Stomach smooth muscle (tissue), 2 donors: ENCODE measurements around the gene CD6.

Experiments
- H3K27ac ChIP-seq: one replicate; pipeline ENCODE4 v1.7.0; 2013; ENCODE audit warnings: mild to moderate bottlenecking, low read length, inconsistent platforms
- H3K27me3 ChIP-seq, 2 donors: one replicate each; pipeline ENCODE4 v1.7.0; 2013; ENCODE audit warnings: low read length in 2 of 2; ENCODE audit not compliant: insufficient read depth in 2 of 2, control insufficient read depth in 1 of 2
- H3K36me3 ChIP-seq, 2 donors: one replicate each; pipeline ENCODE4 v1.7.0; 2013; ENCODE audit warnings: low read length in 2 of 2; ENCODE audit not compliant: control insufficient read depth in 2 of 2, insufficient read depth in 2 of 2
- H3K4me1 ChIP-seq: one replicate; pipeline ENCODE4 v1.7.0; 2013; ENCODE audit warnings: low read length; ENCODE audit not compliant: control insufficient read depth, insufficient read depth
- H3K4me3 ChIP-seq, 2 donors: one replicate each; pipeline ENCODE4 v1.7.0; 2013; ENCODE audit warnings: low read length in 2 of 2
- H3K9ac ChIP-seq, 2 donors: one replicate each; pipeline ENCODE4 v1.7.0; 2013; ENCODE audit warnings: low read length in 2 of 2, mild to moderate bottlenecking in 1 of 2
- H3K9me3 ChIP-seq, 2 donors: one replicate each; pipeline ENCODE4 v1.7.0; 2013; ENCODE audit warnings: low read length in 2 of 2; ENCODE audit not compliant: control insufficient read depth in 2 of 2
- donor health status: healthy.
- donor health status: Pancreatic carcinoma.

Gene CD6

DNA sequence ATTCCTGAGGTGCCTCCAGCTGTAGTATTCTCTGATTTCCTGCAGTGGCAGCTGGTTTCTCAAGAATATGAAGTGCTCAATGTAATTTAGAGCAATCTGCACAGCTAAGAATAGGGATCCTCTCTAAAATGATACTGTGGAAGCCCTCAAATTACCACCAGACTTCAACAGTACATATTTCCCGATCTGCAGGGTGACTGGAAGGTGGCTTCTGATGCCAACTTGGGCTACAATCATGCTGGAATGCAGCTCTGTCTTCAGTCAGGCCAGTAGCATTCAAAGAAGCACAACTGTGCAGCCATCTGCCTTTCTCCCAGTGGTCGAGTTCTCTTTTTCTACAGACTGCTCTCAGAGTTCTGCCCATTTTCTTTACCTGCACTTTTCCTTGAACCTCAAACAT lies 75.4 kb downstream of the CD6 start:
- Histone ChIP-seq H3K9me3 (no peaks in the 10 kb centered on the region), H3K4me1 (peaks cover 10% of the 10 kb centered on the region), H3K27ac (no peak overlapping the region), H3K9ac (no peak overlapping the region), H3K27me3 (no peaks in the 10 kb centered on the region), H3K4me3 (no peak overlapping the region), H3K36me3 (no peaks in the 10 kb centered on the region)

DNA sequence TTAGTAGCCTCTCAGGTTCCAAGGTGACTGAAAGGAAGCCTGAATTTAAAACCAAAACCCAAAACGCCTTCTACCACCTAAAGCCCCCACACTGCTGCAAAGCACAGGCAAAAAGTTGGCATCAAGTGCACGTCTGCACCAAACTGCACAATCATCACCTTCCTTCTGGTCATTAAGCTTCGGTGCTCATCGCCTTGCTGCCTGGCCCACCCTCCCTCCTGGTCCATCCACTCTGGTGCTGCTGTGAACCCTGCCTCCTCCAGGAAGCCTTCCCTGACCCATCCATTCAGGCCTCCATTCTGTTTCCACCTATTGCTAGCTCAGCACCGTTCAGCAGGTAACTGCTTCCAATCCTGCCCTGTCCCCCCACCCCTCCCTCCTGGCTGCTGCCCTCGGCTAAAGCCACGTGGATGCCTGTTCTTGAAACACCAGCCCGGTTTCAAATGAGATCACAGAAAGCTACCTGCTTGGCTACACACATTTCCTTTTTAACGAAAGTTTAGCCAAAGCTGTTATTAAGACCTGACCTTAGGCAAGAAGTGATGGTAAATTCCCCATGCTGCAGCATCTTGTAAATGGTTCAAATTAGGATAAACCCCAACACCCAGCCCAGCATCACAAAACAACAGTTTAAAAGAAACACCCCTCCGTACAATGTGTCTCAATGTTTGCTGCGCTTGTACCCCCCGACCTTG lies 77.0 kb downstream of the CD6 start:
- Histone ChIP-seq H3K9ac (no peak overlapping the region), H3K27ac (no peak overlapping the region), H3K9me3 (no peaks in the 10 kb centered on the region), H3K4me3 (no peak overlapping the region), H3K36me3 (no peaks in the 10 kb centered on the region), H3K27me3 (no peaks in the 10 kb centered on the region), H3K4me1 (peaks cover 3% of the 10 kb centered on the region)

DNA sequence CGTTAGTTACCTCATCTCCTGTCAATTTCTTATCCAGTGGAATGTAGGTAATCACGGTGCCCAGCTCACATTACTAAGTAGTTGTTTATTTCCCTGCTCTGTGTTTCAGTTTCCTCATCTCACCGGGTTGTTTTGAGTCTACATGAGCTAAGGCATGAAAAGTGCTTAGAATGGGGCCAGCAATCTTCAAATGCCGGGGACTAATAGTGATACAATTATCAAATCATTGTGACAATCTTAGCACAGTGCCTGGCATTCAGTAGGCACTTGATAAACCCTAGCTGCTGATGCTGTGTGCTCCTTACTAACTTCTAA lies 77.5 kb downstream of the CD6 start:
- Histone ChIP-seq H3K9me3 (no peaks in the 10 kb centered on the region), H3K36me3 (no peaks in the 10 kb centered on the region), H3K27ac (no peak overlapping the region), H3K27me3 (no peaks in the 10 kb centered on the region), H3K9ac (no peak overlapping the region), H3K4me1 (peaks cover 3% of the 10 kb centered on the region), H3K4me3 (no peak overlapping the region)

DNA sequence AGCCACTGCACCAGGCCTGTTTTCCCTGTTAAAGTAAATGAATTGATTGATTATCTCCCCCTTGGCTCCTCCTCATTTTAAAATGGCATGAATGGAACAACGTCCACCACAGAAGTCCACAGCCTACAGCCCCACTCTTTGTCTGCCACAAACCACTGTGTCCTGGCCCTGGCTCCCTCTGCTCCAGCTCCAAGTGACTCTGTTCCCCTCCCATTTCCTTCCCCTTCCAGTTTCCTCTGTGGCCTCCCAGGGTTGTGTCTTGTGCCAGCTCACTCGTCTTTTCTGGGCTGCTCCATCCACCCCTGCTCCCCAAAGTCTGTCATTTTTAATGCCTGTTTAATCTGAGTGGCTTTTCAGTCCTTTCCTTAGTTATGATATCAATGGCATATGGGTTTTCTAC lies 78.4 kb downstream of the CD6 start:
- no peak overlapping the region for H3K27ac ChIP-seq
- no peak overlapping the region for H3K9ac ChIP-seq
- no peak overlapping the region for H3K4me3 ChIP-seq
- no peaks in the 10 kb centered on the region for H3K9me3 ChIP-seq
- H3K4me1 ChIP-seq, result peaks cover 3% of the 10 kb centered on the region
- no peaks in the 10 kb centered on the region for H3K27me3 ChIP-seq
- H3K36me3 ChIP-seq, result no peaks in the 10 kb centered on the region

DNA sequence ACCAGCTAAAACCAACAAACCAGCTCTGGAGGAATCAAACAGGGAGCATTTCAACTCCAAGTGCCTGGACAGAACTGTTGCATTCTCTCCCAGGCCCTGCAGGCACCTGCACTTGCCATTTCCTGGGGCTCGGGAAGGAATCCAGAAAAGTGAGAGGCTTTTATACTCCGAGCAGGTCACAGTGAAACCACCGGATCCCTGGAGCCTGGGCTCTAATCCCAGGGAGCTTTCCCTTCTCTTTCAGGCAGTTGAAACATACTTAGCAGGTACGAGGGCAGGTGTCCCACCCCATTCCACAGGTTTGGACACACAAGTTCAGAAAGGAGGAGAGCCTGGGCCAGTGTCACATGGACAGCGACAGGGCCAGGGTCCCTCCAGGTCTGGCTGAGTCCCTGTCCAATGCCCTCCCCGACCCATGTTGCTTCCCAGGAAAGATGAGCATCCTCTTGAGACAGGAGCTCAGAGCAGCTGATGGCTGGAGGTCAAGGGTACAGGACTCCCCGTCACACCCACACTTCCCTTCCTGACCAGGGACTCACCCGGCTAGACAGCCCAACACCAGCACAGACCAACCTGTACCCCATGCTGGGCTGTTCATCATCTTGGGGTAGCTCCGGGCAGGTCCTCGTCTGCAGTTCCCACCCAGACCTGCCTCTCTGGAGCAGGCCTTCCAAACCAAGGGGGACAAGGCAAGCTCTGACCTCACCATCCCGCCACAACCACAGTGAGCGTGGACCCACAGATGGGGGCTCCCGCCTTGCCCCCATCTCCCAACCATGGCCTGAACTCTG lies 80.9 kb downstream of the CD6 start:
- H3K9me3 ChIP-seq, result no peaks in the 10 kb centered on the region
- H3K4me1 ChIP-seq, result no peaks in the 10 kb centered on the region
- H3K36me3 ChIP-seq, result no peaks in the 10 kb centered on the region
- no peak overlapping the region for H3K27ac ChIP-seq
- no peaks in the 10 kb centered on the region for H3K27me3 ChIP-seq
- no peak overlapping the region for H3K4me3 ChIP-seq
- H3K9ac ChIP-seq, result no peak overlapping the region

DNA sequence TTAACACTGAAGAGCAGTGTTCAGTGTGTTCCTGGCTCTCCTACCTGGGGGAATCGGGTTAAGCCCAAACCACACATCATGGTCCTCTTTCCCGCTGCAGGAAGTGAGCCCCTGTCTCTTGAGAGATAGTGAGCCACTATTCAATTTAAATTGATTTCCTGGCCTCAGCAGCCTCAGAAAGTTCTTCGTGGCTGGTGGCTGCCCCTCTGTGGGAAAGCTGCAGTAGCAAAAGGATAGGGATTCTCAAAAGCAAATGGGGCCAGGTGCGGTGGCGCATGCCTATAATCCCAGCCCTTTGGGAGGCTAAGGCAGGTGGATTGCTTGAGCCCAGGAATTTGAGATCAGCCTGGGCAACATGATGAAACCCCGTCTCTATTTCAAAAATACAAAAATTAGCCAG lies 81.7 kb downstream of the CD6 start:
- Histone ChIP-seq H3K27me3 (no peaks in the 10 kb centered on the region), H3K9me3 (no peaks in the 10 kb centered on the region), H3K4me3 (no peak overlapping the region), H3K36me3 (no peaks in the 10 kb centered on the region), H3K4me1 (no peaks in the 10 kb centered on the region), H3K27ac (no peak overlapping the region), H3K9ac (no peak overlapping the region)

DNA sequence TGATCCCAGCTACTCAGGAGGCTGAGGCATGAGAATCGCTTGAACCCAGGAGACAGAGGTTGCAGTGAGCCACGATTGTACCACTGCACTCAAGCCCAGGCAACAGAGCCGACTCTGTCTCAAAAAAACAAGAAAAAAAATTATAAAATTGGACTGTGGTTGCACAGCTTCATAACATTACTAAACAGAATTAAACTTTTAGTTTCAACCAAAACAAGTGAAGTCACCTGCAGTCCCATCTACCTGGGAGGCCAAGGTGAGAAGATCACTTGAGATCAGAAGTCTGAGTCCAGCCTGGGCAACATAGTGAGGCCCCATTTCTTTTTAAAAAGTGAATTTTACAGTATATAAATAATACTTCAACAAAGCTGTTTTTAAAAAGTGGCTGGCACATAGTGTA lies 83.0 kb downstream of the CD6 start:
- no peak overlapping the region for H3K9ac ChIP-seq

DNA sequence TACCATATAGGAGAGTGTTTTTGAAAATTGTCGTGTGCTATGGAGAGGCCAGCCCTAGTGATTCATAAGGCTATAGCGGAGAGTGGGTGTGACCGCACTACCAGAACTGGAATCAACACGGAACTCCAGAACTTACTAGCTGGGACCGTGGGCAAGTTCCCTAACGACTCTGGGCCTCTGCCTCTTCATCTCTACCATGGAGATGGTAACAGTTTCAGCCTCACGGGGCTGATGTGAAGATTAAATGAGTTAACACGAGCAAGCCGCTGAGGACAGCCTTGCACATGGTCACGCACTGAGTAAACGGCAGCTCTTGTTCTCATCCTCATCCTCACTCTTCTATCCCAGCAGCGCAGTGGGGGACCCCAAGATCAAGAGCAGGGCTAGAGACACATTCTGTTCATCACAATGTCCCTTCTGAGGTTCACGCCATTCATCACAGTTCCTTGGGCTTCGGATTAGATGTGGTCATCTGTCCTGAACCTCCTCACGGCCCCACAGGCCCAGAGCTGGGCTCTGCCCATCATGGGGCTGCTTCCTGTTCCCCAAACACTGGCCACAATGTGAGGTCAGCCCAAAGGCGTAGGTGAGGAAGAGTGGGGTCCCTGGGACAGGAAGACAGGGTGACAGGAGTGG lies 83.6 kb downstream of the CD6 start:
- H3K9ac ChIP-seq, result no peak overlapping the region
- no peaks in the 10 kb centered on the region for H3K9me3 ChIP-seq
- H3K27ac ChIP-seq, result no peak overlapping the region
- H3K36me3 ChIP-seq, result no peaks in the 10 kb centered on the region
- no peak overlapping the region for H3K4me3 ChIP-seq
- H3K4me1 ChIP-seq, result no peaks in the 10 kb centered on the region
- H3K27me3 ChIP-seq, result no peaks in the 10 kb centered on the region

More for the DNA sequence above, 83.0 kb downstream of the CD6 start:
- H3K27me3 ChIP-seq, result no peaks in the 10 kb centered on the region
- H3K4me1 ChIP-seq, result no peaks in the 10 kb centered on the region
- H3K9me3 ChIP-seq, result no peaks in the 10 kb centered on the region
- no peaks in the 10 kb centered on the region for H3K36me3 ChIP-seq
- no peak overlapping the region for H3K27ac ChIP-seq
- H3K4me3 ChIP-seq, result no peak overlapping the region

DNA sequence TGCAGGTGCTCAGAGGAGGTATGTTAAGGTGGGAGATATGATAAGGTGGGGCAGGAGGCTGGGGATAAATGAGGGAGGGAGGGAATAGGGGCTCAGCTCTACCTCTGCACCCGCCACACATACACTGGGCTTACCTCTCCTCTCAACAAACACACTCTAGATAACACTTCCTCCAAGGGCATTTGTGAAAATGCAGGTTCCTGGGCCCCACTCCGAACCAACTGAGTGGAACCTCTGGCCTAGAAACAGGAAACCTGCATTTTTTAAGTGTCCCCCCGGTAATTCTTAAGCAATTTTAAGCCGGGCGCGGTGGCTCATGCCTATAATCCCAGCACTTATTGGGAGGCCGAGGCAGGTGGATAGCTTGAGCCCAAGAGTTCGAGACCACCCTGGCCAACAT lies 84.3 kb downstream of the CD6 start:
- H3K27ac ChIP-seq, result no peak overlapping the region
- no peaks in the 10 kb centered on the region for H3K27me3 ChIP-seq

DNA sequence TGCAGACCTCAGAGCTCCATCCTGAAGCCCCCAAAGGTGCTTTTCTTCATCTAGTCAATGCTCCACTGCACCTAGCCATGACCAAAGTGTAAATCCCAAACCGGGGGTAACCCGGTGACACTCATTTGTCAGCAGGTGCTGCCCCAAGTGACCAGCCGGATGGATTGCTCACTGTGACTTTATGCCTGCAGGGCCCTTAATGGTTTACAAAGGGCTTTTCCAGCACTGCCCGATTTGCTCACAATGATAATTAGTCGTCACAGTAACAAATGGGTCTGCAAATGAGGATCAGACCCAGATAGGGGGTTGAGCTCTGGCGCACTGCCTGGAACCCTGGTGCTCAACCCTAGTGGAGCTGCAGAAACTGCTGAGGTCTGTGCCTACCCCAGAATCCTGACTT lies 85.1 kb downstream of the CD6 start:
- Histone ChIP-seq H3K36me3 (no peaks in the 10 kb centered on the region), H3K9me3 (no peaks in the 10 kb centered on the region), H3K9ac (no peak overlapping the region), H3K4me1 (no peaks in the 10 kb centered on the region), H3K4me3 (no peak overlapping the region), H3K27ac (no peak overlapping the region), H3K27me3 (no peaks in the 10 kb centered on the region)

More for the DNA sequence above, 84.3 kb downstream of the CD6 start:
- no peaks in the 10 kb centered on the region for H3K36me3 ChIP-seq
- no peak overlapping the region for H3K4me3 ChIP-seq
- H3K9me3 ChIP-seq, result no peaks in the 10 kb centered on the region
- no peak overlapping the region for H3K9ac ChIP-seq
- H3K4me1 ChIP-seq, result no peaks in the 10 kb centered on the region

DNA sequence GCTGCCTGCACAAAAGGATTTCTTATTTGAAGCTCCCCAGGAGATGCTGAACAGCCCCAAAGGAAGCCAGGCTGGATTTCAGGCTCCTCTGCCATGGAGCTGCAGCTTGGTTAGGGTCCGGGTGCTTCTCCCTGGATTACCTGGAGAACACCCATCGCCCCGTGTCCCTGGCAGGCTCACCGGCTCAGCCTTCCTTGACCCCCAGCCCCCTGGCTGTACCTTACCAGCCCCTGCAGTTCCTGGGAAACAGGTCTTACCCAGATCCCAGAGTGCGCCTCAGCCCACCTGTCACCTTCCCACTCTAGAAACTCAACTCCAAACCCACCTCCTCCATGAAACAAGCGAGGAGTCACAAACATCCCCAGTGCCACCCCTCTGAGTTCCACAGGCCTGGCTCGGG lies 85.5 kb downstream of the CD6 start:
- Histone ChIP-seq H3K27me3 (no peaks in the 10 kb centered on the region), H3K4me3 (no peak overlapping the region), H3K27ac (no peak overlapping the region), H3K9me3 (no peaks in the 10 kb centered on the region), H3K36me3 (no peaks in the 10 kb centered on the region), H3K4me1 (no peaks in the 10 kb centered on the region), H3K9ac (no peak overlapping the region)
